ENCODE data around the gene RAB4A.

RAB4A gene

GRCh38 chr1:229252228-229252984 is 18.5 kb upstream of the RAB4A start:
- in situ Hi-C loops (cut with MboI; ENCODE audit: low sequenced_read_pairs) = loop anchor here (10.0 to 25.0 kb wide), 2 partner anchors 232 to 1060 kb away; no protein-coding TSS in a partner anchor
- no peak for DNase-seq (ENCODE audit: low spot score in 2 of 2)
- no peaks in the 10 kb centered on the region for H3K36me3 ChIP-seq (replicated peaks)
- no peaks in the 10 kb centered on the region for H3K9me3 ChIP-seq
- no peaks in the 10 kb centered on the region for H3K27me3 ChIP-seq (ENCODE audit: low read depth)
- no peak overlapping the region for H3K4me3 ChIP-seq
- no peaks in the 10 kb centered on the region for H3K4me1 ChIP-seq

- Histone ChIP-seq H3K27me3 (ENCODE audit: low read depth) (no peaks in the 10 kb centered on the region), H3K9me3 (no peaks in the 10 kb centered on the region), H3K4me3 (no peak overlapping the region), H3K4me1 (no peaks in the 10 kb centered on the region), H3K36me3 (replicated peaks) (no peaks in the 10 kb centered on the region)
- in situ Hi-C loops (cut with MboI; ENCODE audit: low sequenced_read_pairs) = loop anchor here (10.0 to 25.0 kb wide), 2 partner anchors 231 to 1059 kb away; no protein-coding TSS in a partner anchor
- DNase-seq (ENCODE audit: low spot score in 2 of 2) = no peak
Observed at GRCh38 chr1:229253151-229253974, 17.5 kb upstream of the RAB4A start.

- Histone ChIP-seq H3K4me3 (no peak overlapping the region), H3K9me3 (no peaks in the 10 kb centered on the region), H3K27me3 (ENCODE audit: low read depth) (no peaks in the 10 kb centered on the region), H3K4me1 (no peaks in the 10 kb centered on the region), H3K36me3 (replicated peaks) (no peaks in the 10 kb centered on the region)
- in situ Hi-C loops (cut with MboI; ENCODE audit: low sequenced_read_pairs) = loop anchor here (10.0 to 25.0 kb wide), 2 partner anchors 230 to 1057 kb away; no protein-coding TSS in a partner anchor
- DNase-seq (ENCODE audit: low spot score in 2 of 2) = no peak
Observed at GRCh38 chr1:229254910-229255541, 15.9 kb upstream of the RAB4A start.

- in situ Hi-C loops (cut with MboI; ENCODE audit: low sequenced_read_pairs) = loop anchor here (10.0 to 25.0 kb wide), 2 partner anchors 227 to 1054 kb away; no protein-coding TSS in a partner anchor
- no peaks in the 10 kb centered on the region for H3K36me3 ChIP-seq (replicated peaks)
- H3K27me3 ChIP-seq (ENCODE audit: low read depth) = no peaks in the 10 kb centered on the region
- no peaks in the 10 kb centered on the region for H3K9me3 ChIP-seq
- DNase-seq (ENCODE audit: low spot score in 2 of 2) = peak; percentile 63 to 77
- no peaks in the 10 kb centered on the region for H3K4me1 ChIP-seq
- no peak overlapping the region for H3K4me3 ChIP-seq
Observed at GRCh38 chr1:229258031-229258756, 12.7 kb upstream of the RAB4A start.

GRCh38 chr1:229258757-229259060 is 12.2 kb upstream of the RAB4A start:
- no peaks in the 10 kb centered on the region for H3K27me3 ChIP-seq (ENCODE audit: low read depth)
- no peaks in the 10 kb centered on the region for H3K4me1 ChIP-seq
- in situ Hi-C loops (cut with MboI; ENCODE audit: low sequenced_read_pairs) = loop anchor here (10.0 to 25.0 kb wide), 2 partner anchors 226 to 1054 kb away; no protein-coding TSS in a partner anchor
- no peaks in the 10 kb centered on the region for H3K36me3 ChIP-seq (replicated peaks)
- no peaks in the 10 kb centered on the region for H3K9me3 ChIP-seq
- no peak overlapping the region for H3K4me3 ChIP-seq
- DNase-seq (ENCODE audit: low spot score in 2 of 2) = no peak

- DNase-seq (ENCODE audit: low spot score in 2 of 2) = no peak
- Histone ChIP-seq H3K9me3 (no peaks in the 10 kb centered on the region), H3K4me1 (no peaks in the 10 kb centered on the region), H3K4me3 (no peak overlapping the region), H3K36me3 (replicated peaks) (no peaks in the 10 kb centered on the region), H3K27me3 (ENCODE audit: low read depth) (no peaks in the 10 kb centered on the region)
- in situ Hi-C loops (cut with MboI; ENCODE audit: low sequenced_read_pairs) = loop anchor here (25.0 kb wide), 1 partner anchor 1052 kb away; no protein-coding TSS in a partner anchor
Observed at GRCh38 chr1:229260297-229260696, 10.6 kb upstream of the RAB4A start.

GRCh38 chr1:229262239-229262638 is 8.7 kb upstream of the RAB4A start:
- no peak overlapping the region for H3K4me3 ChIP-seq
- H3K27me3 ChIP-seq (ENCODE audit: low read depth) = no peaks in the 10 kb centered on the region
- no peaks in the 10 kb centered on the region for H3K36me3 ChIP-seq (replicated peaks)
- H3K4me1 ChIP-seq = no peaks in the 10 kb centered on the region
- DNase-seq (ENCODE audit: low spot score in 2 of 2) = no peak
- in situ Hi-C loops (cut with MboI; ENCODE audit: low sequenced_read_pairs) = loop anchor here (25.0 kb wide), 1 partner anchor 1050 kb away; no protein-coding TSS in a partner anchor
- H3K9me3 ChIP-seq = no peaks in the 10 kb centered on the region

GRCh38 chr1:229263254-229263653 is 7.7 kb upstream of the RAB4A start:
- no peaks in the 10 kb centered on the region for H3K36me3 ChIP-seq (replicated peaks)
- no peaks in the 10 kb centered on the region for H3K27me3 ChIP-seq (ENCODE audit: low read depth)
- DNase-seq (ENCODE audit: low spot score in 2 of 2) = no peak
- H3K9me3 ChIP-seq = no peaks in the 10 kb centered on the region
- in situ Hi-C loops (cut with MboI; ENCODE audit: low sequenced_read_pairs) = loop anchor here (25.0 kb wide), 1 partner anchor 1049 kb away; no protein-coding TSS in a partner anchor
- no peak overlapping the region for H3K4me3 ChIP-seq
- H3K4me1 ChIP-seq = no peaks in the 10 kb centered on the region

GRCh38 chr1:229264068-229264467 is 6.8 kb upstream of the RAB4A start:
- no peaks in the 10 kb centered on the region for H3K9me3 ChIP-seq
- in situ Hi-C loops (cut with MboI; ENCODE audit: low sequenced_read_pairs) = loop anchor here (25.0 kb wide), 1 partner anchor 1048 kb away; no protein-coding TSS in a partner anchor
- DNase-seq (ENCODE audit: low spot score in 2 of 2) = no peak
- H3K4me1 ChIP-seq = no peaks in the 10 kb centered on the region
- no peaks in the 10 kb centered on the region for H3K27me3 ChIP-seq (ENCODE audit: low read depth)
- no peak overlapping the region for H3K4me3 ChIP-seq
- H3K36me3 ChIP-seq (replicated peaks) = no peaks in the 10 kb centered on the region

GRCh38 chr1:229264487-229264886 is 6.4 kb upstream of the RAB4A start:
- H3K4me1 ChIP-seq = no peaks in the 10 kb centered on the region
- DNase-seq (ENCODE audit: low spot score in 2 of 2) = no peak
- in situ Hi-C loops (cut with MboI; ENCODE audit: low sequenced_read_pairs) = loop anchor here (25.0 kb wide), 1 partner anchor 1048 kb away; no protein-coding TSS in a partner anchor
- H3K9me3 ChIP-seq = no peaks in the 10 kb centered on the region; the same call in 1 of the 2 replicates
- H3K36me3 ChIP-seq (replicated peaks) = no peaks in the 10 kb centered on the region
- H3K27me3 ChIP-seq (ENCODE audit: low read depth) = no peaks in the 10 kb centered on the region
- no peak overlapping the region for H3K4me3 ChIP-seq

- Histone ChIP-seq H3K9me3 (no peaks in the 10 kb centered on the region; the same call in 1 of the 2 replicates), H3K36me3 (replicated peaks) (no peaks in the 10 kb centered on the region), H3K27me3 (ENCODE audit: low read depth) (no peaks in the 10 kb centered on the region), H3K4me3 (no peak overlapping the region), H3K4me1 (peaks cover 3% of the 10 kb centered on the region; the same call in 1 of the 2 replicates)
- no peak for DNase-seq (ENCODE audit: low spot score in 2 of 2)
- in situ Hi-C loops (cut with MboI; ENCODE audit: low sequenced_read_pairs) = loop anchor here (25.0 kb wide), 1 partner anchor 1046 kb away; no protein-coding TSS in a partner anchor
Observed at GRCh38 chr1:229266274-229266673, 4.6 kb upstream of the RAB4A start.

- Histone ChIP-seq H3K4me1 (peaks cover 3% of the 10 kb centered on the region; the same call in 1 of the 2 replicates), H3K36me3 (replicated peaks) (no peaks in the 10 kb centered on the region), H3K9me3 (no peaks in the 10 kb centered on the region; the same call in 1 of the 2 replicates), H3K4me3 (no peak overlapping the region), H3K27me3 (ENCODE audit: low read depth) (no peaks in the 10 kb centered on the region)
- DNase-seq (ENCODE audit: low spot score in 2 of 2) = no peak
- in situ Hi-C loops (cut with MboI; ENCODE audit: low sequenced_read_pairs) = loop anchor here (25.0 kb wide), 1 partner anchor 1045 kb away; no protein-coding TSS in a partner anchor
Observed at GRCh38 chr1:229266832-229267500, 3.9 kb upstream of the RAB4A start.
